GM12801 (cell line): ENCODE results near the gene ABCB10.

Experiments used
- TF ChIP-seq, protein P1 (sequence below): IDR thresholded peaks from one replicate; pipeline ENCODE4 v1.5.1; 2011; ENCODE audit warnings: control low read depth; ENCODE audit not compliant: insufficient read length; ENCODE audit errors: extremely low read depth

The ABCB10 gene

DNA sequence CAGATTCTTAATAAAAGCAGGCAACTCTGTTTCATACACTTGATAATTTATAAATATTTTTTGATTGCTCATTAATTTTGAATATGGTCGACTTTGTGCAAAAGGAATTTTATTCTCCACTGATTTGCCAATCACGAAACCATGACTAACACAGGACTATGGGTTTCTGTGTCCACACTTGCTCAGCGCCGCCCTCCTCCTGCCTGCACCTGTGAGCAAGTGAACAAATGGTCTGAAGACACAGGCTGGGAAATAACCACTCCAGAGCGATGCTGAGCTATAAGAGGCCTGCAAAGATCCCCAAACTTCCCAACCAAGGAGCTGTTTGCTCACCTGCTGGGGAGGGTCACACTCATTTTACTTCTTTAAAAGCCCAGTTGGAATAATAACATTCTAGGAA is 19.6 kb downstream of the ABCB10 start:
- TF ChIP-seq, protein P1, sequence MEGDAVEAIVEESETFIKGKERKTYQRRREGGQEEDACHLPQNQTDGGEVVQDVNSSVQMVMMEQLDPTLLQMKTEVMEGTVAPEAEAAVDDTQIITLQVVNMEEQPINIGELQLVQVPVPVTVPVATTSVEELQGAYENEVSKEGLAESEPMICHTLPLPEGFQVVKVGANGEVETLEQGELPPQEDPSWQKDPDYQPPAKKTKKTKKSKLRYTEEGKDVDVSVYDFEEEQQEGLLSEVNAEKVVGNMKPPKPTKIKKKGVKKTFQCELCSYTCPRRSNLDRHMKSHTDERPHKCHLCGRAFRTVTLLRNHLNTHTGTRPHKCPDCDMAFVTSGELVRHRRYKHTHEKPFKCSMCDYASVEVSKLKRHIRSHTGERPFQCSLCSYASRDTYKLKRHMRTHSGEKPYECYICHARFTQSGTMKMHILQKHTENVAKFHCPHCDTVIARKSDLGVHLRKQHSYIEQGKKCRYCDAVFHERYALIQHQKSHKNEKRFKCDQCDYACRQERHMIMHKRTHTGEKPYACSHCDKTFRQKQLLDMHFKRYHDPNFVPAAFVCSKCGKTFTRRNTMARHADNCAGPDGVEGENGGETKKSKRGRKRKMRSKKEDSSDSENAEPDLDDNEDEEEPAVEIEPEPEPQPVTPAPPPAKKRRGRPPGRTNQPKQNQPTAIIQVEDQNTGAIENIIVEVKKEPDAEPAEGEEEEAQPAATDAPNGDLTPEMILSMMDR: no peak

DNA sequence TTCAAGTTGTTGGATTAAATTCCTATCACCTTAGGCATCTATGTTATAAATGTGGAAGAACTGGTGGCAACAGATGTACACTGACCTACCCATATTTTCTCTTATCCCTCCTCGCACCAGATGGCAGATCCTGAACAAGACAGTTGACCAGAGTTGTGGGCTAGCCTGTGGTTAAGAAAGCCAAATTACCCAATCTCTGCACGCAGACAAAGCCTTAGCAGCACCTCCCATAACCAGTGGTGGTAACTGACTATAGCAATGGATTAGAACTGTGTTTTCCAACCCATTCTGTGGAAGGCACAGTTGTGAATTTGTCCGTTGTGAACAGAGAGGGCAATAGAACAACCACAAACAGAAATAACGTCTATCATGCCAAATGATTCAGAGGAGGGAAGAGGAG is 20.6 kb downstream of the ABCB10 start:
- TF ChIP-seq, protein P1: no peak

DNA sequence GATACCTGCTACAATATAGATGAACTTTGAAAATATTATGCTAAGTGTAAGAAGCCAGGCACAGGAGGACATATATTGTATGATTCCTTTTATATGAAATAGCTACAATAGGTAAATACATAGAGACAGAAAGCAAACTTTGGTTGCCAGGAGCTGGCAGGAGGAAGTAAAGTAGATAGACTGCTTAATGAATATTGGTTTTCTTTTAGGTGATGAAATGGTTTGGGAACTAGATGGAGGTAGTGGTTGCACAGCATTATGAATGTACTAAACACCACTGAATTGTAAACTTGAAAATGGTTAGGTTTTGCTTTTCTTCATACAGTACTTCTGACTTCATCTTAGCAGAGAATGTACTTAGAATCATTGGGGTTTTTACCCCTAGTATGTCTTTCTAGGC is 21.5 kb downstream of the ABCB10 start:
- TF ChIP-seq, protein P1: no peak

DNA sequence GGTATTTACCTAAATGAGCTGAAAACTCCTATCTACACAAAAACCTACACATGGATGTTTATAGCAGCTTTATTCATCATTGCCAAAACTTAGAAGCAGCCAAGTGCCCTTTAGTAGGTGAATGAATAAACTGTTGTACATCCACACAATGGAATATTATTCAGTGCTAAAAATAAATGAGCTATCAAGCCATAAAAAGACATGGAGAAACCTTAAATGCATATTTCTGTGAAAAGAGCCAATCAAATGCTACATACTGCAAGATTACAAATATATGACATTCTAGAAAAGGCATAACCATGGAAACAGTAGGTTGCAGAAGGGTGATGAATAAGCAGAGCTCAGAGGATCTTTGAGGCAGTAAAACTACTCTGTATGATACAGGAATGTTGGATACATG is 23.3 kb downstream of the ABCB10 start:
- TF ChIP-seq, protein P1: no peak

DNA sequence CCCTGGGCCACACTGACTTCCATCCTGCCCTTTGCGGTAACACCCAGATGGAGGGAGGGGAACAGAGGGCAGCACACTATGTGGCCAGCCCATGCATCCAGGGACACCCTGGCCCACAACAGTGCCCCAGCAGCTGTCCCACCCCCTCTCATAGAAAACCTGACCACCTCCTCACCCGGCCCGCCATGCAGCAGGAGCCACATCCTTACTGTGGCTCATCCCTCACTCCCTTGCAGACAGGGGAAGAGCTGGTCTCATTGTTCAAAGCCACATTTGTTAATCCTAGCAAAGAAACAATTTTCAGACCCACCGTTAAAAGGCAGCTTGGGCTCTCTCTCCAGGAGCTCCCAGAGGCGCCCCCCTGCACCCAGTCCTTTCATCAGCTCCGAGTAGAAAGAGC is 27.2 kb downstream of the ABCB10 start:
- TF ChIP-seq, protein P1: no peak

DNA sequence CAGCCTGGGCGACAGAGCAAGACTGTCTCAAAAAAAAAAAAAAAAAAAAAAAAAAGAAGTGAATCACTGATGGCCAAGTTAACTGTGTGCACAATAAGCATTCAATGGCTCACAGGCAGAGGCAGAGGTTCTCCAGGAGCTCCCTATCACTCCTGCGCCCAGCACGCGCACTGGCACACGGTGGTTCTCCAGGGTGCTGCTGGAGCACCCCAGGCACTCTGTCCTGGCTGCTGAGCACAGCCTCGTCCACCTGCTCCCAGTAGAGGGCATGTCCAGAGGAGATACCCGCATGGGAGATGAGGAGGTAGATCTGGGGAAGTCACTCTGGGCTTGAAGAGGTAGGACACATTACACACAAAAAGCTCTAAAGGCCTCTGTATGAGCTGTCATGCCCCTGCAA is 28.9 kb downstream of the ABCB10 start:
- TF ChIP-seq, protein P1: no peak

DNA sequence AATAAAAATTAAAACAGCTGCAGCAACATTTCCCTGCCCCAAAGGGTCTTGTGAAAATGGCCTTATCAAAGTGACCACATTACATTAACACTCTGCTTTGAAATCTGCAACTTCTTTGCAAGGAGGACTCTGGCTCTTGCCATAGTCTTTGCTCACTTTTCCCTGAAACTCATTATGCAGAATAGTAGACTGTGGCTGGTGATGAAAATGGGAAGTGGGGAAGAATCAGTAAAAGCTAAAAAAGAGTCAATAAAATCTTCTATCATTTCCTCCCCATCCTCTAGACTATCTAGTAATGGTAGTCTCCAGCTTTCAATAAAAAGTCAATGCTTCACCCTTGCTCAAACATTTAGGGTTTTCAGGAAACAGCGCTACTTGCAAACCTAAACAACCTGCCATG is 31.8 kb downstream of the ABCB10 start:
- TF ChIP-seq, protein P1: no peak

DNA sequence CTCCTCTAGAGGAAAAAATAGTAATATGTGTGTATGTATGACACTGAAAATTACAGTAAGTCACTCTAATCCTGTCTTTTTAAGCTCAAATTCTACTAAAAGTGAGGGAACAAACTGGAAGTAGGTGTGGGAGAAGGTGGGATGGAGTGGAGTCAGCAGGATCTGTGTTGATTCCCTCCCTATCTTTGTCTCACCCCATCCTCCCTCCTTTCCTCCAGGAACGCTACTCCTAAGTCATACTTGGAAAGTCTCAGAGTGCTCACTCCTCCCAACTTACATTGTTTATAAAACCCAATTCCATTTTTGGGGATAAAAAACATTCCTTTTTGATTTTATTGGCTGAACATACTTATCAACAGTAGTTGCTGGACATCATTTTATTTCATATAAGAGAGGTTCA is 35.5 kb downstream of the ABCB10 start:
- TF ChIP-seq, protein P1: no peak
